ENCODE data around the gene ASPRV1. TPM values are rescaled to one million over a fixed set of nuclear protein-coding genes. Genes with fewer than 3 reads are reported as not detected.

Gene ASPRV1
- total RNA-seq, 1 donor from 2014 or later = 0.75 TPM

- no peak for DNase-seq (ENCODE audit: extremely low spot score, unreplicated experiment)
- no peak for TF ChIP-seq CTCF (IDR thresholded peaks at IDR 0.05)
- H3K36me3 Mint-ChIP-seq (ENCODE audit: unreplicated experiment) = no peaks in the 10 kb centered on the region
- H3K4me1 Mint-ChIP-seq (ENCODE audit: unreplicated experiment) = no peaks in the 10 kb centered on the region
- no peaks in the 10 kb centered on the region for H3K27me3 Mint-ChIP-seq (ENCODE audit: unreplicated experiment)
- no peak overlapping the region for H3K27ac Mint-ChIP-seq (ENCODE audit: unreplicated experiment)
- no peaks in the 10 kb centered on the region for H3K9me3 Mint-ChIP-seq (ENCODE audit: unreplicated experiment)
- H3K4me3 Mint-ChIP-seq (ENCODE audit: unreplicated experiment) = no peak overlapping the region
Measured at GRCh38 chr2:69986691-69987090, 25.3 kb upstream of the ASPRV1 start.

- no peak for DNase-seq (ENCODE audit: extremely low spot score, unreplicated experiment)
- Mint-ChIP-seq H3K27me3 (ENCODE audit: unreplicated experiment) (no peaks in the 10 kb centered on the region), H3K4me3 (ENCODE audit: unreplicated experiment) (no peak overlapping the region), H3K9me3 (ENCODE audit: unreplicated experiment) (no peaks in the 10 kb centered on the region), H3K4me1 (ENCODE audit: unreplicated experiment) (no peaks in the 10 kb centered on the region), H3K36me3 (ENCODE audit: unreplicated experiment) (no peaks in the 10 kb centered on the region), H3K27ac (ENCODE audit: unreplicated experiment) (no peak overlapping the region)
- TF ChIP-seq CTCF (IDR thresholded peaks at IDR 0.05) = no peak
Measured at GRCh38 chr2:69985688-69986087, 24.3 kb upstream of the ASPRV1 start.

GRCh38 chr2:69985216-69985615 is 23.8 kb upstream of the ASPRV1 start:
- H3K27ac Mint-ChIP-seq (ENCODE audit: unreplicated experiment) = no peak overlapping the region
- H3K36me3 Mint-ChIP-seq (ENCODE audit: unreplicated experiment) = no peaks in the 10 kb centered on the region
- H3K27me3 Mint-ChIP-seq (ENCODE audit: unreplicated experiment) = no peaks in the 10 kb centered on the region
- H3K4me3 Mint-ChIP-seq (ENCODE audit: unreplicated experiment) = no peak overlapping the region
- TF ChIP-seq CTCF (IDR thresholded peaks at IDR 0.05) = no peak
- DNase-seq (ENCODE audit: extremely low spot score, unreplicated experiment) = no peak
- peaks cover 3% of the 10 kb centered on the region for H3K4me1 Mint-ChIP-seq (ENCODE audit: unreplicated experiment)
- no peaks in the 10 kb centered on the region for H3K9me3 Mint-ChIP-seq (ENCODE audit: unreplicated experiment)

GRCh38 chr2:69983392-69983966 is 22.0 kb upstream of the ASPRV1 start:
- no peak for TF ChIP-seq CTCF (IDR thresholded peaks at IDR 0.05)
- Mint-ChIP-seq H3K27me3 (ENCODE audit: unreplicated experiment) (no peaks in the 10 kb centered on the region), H3K4me1 (ENCODE audit: unreplicated experiment) (peaks cover 7% of the 10 kb centered on the region), H3K9me3 (ENCODE audit: unreplicated experiment) (no peaks in the 10 kb centered on the region), H3K4me3 (ENCODE audit: unreplicated experiment) (no peak overlapping the region), H3K36me3 (ENCODE audit: unreplicated experiment) (no peaks in the 10 kb centered on the region), H3K27ac (ENCODE audit: unreplicated experiment) (no peak overlapping the region)
- no peak for DNase-seq (ENCODE audit: extremely low spot score, unreplicated experiment)

- H3K9me3 Mint-ChIP-seq (ENCODE audit: unreplicated experiment) = no peaks in the 10 kb centered on the region
- peak overlapping the region; percentile 31 for H3K27ac Mint-ChIP-seq (ENCODE audit: unreplicated experiment)
- H3K4me3 Mint-ChIP-seq (ENCODE audit: unreplicated experiment) = no peak overlapping the region
- H3K27me3 Mint-ChIP-seq (ENCODE audit: unreplicated experiment) = no peaks in the 10 kb centered on the region
- H3K36me3 Mint-ChIP-seq (ENCODE audit: unreplicated experiment) = no peaks in the 10 kb centered on the region
- H3K4me1 Mint-ChIP-seq (ENCODE audit: unreplicated experiment) = peaks cover 7% of the 10 kb centered on the region
- TF ChIP-seq CTCF (IDR thresholded peaks at IDR 0.05) = no peak
- DNase-seq (ENCODE audit: extremely low spot score, unreplicated experiment) = no peak
Measured at GRCh38 chr2:69979902-69980807, 18.7 kb upstream of the ASPRV1 start.

All from osteocyte (in vitro differentiated cells).